ENCODE data around the gene SALL2.

SALL2 gene

GRCh38 chr14:21528381-21529348, 2.5 kb upstream of the SALL2 start:
- FAIRE-seq (no peak), DNase-seq (ENCODE audit: extremely low spot score, insufficient read length, low read depth) (no peak)

- no peak for DNase-seq (ENCODE audit: extremely low spot score, insufficient read length, low read depth)
- no peak for FAIRE-seq
These were observed 1.2 kb upstream of the SALL2 start for GRCh38 chr14:21527318-21527679.

DNA sequence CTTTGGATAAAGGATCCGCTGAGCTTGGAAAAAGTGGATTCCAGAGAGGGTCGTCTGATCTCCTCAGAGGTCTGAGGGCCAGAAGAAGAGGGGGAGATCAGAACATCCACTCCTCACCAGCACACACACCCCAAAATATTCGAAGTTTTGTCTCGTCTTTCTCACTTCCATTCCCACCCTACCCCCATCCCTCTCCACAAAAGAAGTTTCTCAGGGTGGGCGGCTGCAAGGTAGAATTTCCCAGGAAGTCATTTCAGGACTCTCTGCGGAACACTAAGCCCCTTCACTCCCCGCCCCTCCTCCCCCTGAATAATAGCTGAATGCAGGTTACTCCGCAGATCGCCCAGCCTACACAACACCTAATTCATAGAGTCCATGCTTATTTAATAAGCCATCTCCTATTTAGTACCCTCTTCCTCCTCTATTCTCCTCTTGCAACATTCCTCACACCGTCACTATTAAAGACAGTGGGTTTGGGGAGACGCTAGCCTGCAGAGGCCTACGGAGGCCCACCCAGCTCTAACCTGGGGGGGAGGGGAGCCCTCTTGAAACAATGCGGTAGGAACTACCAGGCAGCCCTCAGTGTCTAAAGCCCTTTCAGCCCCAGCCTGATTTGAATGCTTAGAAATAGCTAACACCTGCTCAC, 649 bp upstream of the SALL2 start:
- no peak for DNase-seq (ENCODE audit: extremely low spot score, insufficient read length, low read depth)
- FAIRE-seq, result no peak

- DNase-seq (ENCODE audit: extremely low spot score, insufficient read length, low read depth) (no peak), FAIRE-seq (no peak)
These were observed 580 bp downstream of the SALL2 start for GRCh38 chr14:21525571-21525961.

DNA sequence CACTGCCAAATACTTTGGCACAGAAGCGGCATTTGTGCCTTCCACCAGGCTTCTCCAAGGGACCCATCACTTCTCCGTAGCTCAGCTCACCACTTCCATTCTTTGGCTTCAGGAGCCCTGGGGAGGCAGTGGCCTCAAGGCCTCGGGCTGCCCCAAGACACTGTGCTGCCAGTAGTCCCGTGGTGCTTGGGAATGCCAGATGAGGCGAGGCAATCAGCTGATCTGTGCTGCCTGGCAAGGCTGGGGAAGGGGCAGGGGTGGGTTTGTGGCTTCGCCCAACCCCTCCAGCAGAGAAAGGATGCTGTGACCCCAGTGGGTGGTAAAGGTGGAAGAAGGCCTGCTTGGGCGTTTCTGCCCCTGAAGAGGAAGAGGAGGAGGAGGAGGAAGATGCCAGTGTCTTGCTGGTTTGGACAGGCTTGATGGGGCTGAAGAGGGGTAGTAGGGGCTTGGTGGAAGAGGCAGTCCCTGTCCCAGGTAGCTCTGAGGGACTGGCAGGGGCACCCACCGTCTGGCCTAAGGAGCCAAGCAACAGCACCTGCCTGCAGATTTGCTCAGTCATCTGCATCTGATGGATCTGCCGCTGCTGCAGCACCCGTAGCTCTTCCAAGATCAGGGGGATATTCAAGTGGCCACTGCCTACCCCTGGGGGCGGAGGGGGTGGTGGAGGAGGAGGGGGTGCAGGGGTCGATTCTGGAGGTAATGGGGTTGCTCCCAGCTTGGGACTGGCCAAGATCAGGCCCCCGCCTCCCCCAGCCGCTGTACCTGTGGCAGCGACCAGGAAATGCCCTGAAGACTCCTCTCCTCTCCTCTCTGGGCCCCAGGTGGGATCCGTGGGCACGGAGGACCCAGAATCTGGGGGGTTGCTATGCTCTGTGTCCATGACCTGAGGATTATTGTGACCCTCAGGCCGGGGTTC, 1.3 kb downstream of the SALL2 start:
- DNase-seq (ENCODE audit: extremely low spot score, insufficient read length, low read depth), result no peak
- no peak for FAIRE-seq

GRCh38 chr14:21523203-21523602, 2.9 kb downstream of the SALL2 start:
- DNase-seq (ENCODE audit: extremely low spot score, insufficient read length, low read depth), result no peak
- FAIRE-seq, result no peak

GRCh38 chr14:21521501-21521900, 4.6 kb downstream of the SALL2 start:
- no peak for DNase-seq (ENCODE audit: extremely low spot score, insufficient read length, low read depth)
- FAIRE-seq, result no peak

DNA sequence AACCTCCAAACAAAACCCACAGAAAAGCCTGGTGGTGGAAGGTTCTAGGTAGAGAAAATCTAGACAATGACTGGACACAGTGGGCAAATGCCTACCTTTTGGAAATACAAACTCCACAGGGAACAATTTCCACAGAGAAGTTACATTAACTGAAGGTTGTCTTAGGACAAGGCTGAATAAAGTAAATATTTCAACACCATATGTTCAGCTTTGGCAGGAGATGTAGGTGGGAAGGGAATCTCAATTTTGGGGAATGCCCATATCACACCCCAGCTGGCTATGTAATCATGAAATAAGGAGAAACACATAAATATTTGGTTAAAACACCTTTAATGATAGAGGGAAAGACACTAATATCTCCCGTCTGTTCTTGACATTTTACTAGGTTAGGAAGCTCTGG, 5.4 kb downstream of the SALL2 start:
- FAIRE-seq, result no peak
- DNase-seq (ENCODE audit: extremely low spot score, insufficient read length, low read depth), result no peak

DNA sequence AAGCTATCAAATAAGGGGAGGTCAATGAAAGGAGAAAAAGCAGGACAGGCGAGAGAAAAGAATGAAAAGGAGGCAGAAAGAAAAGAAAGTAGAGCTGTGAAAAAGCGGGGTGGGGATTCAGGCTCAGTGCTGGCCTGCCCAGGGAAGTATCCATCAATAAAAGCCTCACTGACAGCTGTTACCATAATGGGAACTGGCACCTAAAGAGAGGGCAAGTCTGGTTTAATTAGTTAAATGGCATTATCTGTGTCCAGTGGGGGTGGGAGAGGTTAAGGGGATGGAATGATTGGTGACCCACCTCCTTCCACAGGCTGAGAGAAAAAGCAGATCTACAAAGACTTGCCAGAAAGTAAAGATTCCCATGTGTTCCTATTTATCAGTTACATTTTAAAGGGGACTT, 7.4 kb downstream of the SALL2 start:
- DNase-seq (ENCODE audit: extremely low spot score, insufficient read length, low read depth) (no peak), FAIRE-seq (no peak)

- FAIRE-seq (no peak), DNase-seq (ENCODE audit: extremely low spot score, insufficient read length, low read depth) (no peak)
These were observed 11.8 kb downstream of the SALL2 start for GRCh38 chr14:21514341-21514740.

GRCh38 chr14:21510735-21511657, 15.2 kb downstream of the SALL2 start, which contains the start of gene METTL3:
Gene METTL3, minus strand, starts transcription at chr14:21511340. Its CDS starts 117 bp downstream, at chr14:21511223.
- FAIRE-seq (peak; percentile 94), DNase-seq (ENCODE audit: extremely low spot score, insufficient read length, low read depth) (peak; percentile 84)

DNA sequence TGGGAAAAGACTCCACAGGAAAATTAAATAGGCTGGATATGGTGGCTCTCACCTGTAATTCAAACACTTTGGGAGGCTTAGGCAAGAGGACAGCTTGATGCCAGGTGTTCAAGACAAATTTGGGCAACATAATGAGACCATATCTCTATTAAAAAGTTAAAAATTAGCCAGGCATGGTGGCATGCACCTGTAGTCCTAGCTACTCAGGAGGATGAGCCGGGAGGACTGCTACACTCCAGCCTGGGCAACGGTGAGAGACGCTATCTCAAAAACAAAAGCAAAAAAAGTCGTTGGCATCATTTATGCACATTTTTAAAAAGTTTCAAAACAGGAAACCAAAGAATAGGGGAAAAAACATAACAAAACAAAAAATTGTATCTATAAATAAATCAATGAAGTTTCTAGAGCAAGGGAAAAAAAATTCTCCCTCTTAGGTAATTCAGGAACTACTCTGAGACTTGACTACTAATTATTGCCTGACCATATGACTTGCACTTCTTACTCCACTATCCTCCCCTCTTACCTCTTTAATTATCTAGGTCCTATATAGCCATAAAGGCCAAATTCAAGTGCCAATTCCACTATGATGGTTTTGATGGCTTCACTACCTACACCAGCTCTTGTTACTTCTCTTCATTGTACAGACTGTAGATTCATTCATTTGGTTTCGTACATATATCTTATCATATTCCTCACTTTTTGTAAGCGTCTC, 16.6 kb downstream of the SALL2 start:
- FAIRE-seq (no peak), DNase-seq (ENCODE audit: extremely low spot score, insufficient read length, low read depth) (no peak)

GRCh38 chr14:21506557-21506956, 19.6 kb downstream of the SALL2 start:
- no peak for DNase-seq (ENCODE audit: extremely low spot score, insufficient read length, low read depth)
- FAIRE-seq, result no peak

DNA sequence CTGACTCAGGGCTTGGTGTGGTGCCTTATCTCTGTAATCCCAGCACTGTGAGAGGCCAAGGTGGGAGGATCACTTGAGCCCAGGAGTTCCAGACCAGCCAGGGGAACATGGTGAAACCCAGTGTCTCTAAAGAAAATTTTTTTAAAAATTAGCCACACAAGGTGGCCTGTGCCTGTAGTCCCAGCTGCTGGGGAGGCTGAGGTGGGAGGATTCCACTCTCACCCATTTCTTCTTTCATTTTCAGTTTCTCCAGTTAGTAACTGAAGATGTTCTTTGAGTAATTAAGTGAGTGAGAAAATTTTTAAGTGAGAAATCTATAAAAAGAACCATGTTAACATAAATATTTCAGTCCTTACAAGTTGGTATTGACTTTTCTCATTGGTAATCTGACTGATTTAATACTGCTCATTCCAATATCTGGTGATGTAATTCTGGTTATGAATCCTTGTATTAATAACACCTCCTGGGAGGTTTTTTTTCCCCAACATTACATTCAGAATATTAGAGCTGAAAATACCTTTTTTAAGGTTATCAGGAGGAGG, 21.1 kb downstream of the SALL2 start:
- FAIRE-seq (peak; percentile 84), DNase-seq (ENCODE audit: extremely low spot score, insufficient read length, low read depth) (no peak)

GRCh38 chr14:21503376-21503775, 22.8 kb downstream of the SALL2 start:
- FAIRE-seq (no peak), DNase-seq (ENCODE audit: extremely low spot score, insufficient read length, low read depth) (no peak)

DNA sequence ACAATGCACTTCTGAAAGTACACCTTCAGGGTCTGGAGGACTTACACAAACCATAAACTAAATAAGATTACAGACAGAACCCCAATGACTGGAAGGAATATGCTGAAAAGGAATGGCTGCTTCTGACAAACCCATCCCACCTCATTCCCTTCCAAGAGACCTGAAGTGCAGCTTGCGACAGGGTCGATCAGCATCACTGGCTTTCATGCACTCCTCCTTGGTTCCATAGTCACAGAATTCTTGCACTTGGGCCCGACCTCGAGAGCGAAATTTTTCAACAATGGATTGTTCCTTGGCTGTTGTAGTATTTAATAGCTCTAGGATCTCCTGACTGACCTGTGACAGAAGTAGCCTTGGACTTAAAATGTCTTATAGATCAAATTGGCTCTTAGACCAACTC, 24.6 kb downstream of the SALL2 start:
- DNase-seq (ENCODE audit: extremely low spot score, insufficient read length, low read depth), result no peak
- FAIRE-seq, result no peak

- peak; percentile 80 for FAIRE-seq
These were observed 27.3 kb downstream of the SALL2 start for GRCh38 chr14:21498540-21499526.

More at GRCh38 chr14:21498540-21499526, 27.3 kb downstream of the SALL2 start:
- no peak for DNase-seq (ENCODE audit: extremely low spot score, insufficient read length, low read depth)

Data from GM18507 (cell line).